HG02798 (cell line): ENCODE data around the gene FOXF2.
A peak's percentile ranks its signal among the peaks of the same experiment; 100 is the strongest.

Source experiments
- ATAC-seq: cut with Tn5 transposase; IDR thresholded peaks from one replicate; pipeline ENCODE4 v1.9.1; 2021; ENCODE audit warnings: mild to moderate bottlenecking; ENCODE audit not compliant: unreplicated experiment, poor library complexity

Gene FOXF2

GRCh38 chr6:1405221-1405620, 15.8 kb downstream of the FOXF2 start:
- ATAC-seq = no peak

GRCh38 chr6:1406306-1407072, 17.1 kb downstream of the FOXF2 start:
- ATAC-seq = no peak

- no peak for ATAC-seq
These were observed 18.2 kb downstream of the FOXF2 start for GRCh38 chr6:1407499-1407990.

- no peak for ATAC-seq
These were observed 20.5 kb downstream of the FOXF2 start for GRCh38 chr6:1409774-1410465.

GRCh38 chr6:1412901-1413300, 23.5 kb downstream of the FOXF2 start:
- no peak for ATAC-seq

- ATAC-seq = no peak
These were observed 26.2 kb downstream of the FOXF2 start for GRCh38 chr6:1415416-1416063.

- ATAC-seq = no peak
These were observed 26.9 kb downstream of the FOXF2 start for GRCh38 chr6:1416191-1416760.

GRCh38 chr6:1416820-1417219, 27.4 kb downstream of the FOXF2 start:
- ATAC-seq = no peak

GRCh38 chr6:1417718-1418117, 28.3 kb downstream of the FOXF2 start:
- ATAC-seq = no peak

GRCh38 chr6:1418471-1419191, 29.3 kb downstream of the FOXF2 start:
- no peak for ATAC-seq

- ATAC-seq = no peak
These were observed 31.0 kb downstream of the FOXF2 start for GRCh38 chr6:1420382-1420781.

- no peak for ATAC-seq
These were observed 32.9 kb downstream of the FOXF2 start for GRCh38 chr6:1422290-1422689.

- ATAC-seq = no peak
These were observed 34.2 kb downstream of the FOXF2 start for GRCh38 chr6:1423578-1423977.

GRCh38 chr6:1424306-1424927, 35.0 kb downstream of the FOXF2 start:
- no peak for ATAC-seq

GRCh38 chr6:1426416-1426815, 37.0 kb downstream of the FOXF2 start:
- no peak for ATAC-seq

GRCh38 chr6:1435806-1436205, 46.4 kb downstream of the FOXF2 start:
- no peak for ATAC-seq

- ATAC-seq = peak; percentile 65
These were observed 47.2 kb downstream of the FOXF2 start for GRCh38 chr6:1436334-1437306.

GRCh38 chr6:1437553-1438406, 48.4 kb downstream of the FOXF2 start:
- no peak for ATAC-seq
